Measurements from ENCODE around the gene VDR. TPM values are rescaled to one million over a fixed set of nuclear protein-coding genes. Genes with fewer than 3 reads are reported as not detected.

Gene VDR
- total RNA-seq, 6 experiments from 2014 or later = 8.4 to 14.8 (median 10.1) TPM

GRCh38 chr12:47835006-47835830 is 69.6 kb downstream of the VDR start:
- Mint-ChIP-seq H3K27ac (no peak overlapping the region), H3K4me3 (no peak overlapping the region), H3K9me3 (no peaks in the 10 kb centered on the region), H3K4me1 (ENCODE audit: low read depth) (peaks cover 18% of the 10 kb centered on the region; the same call in 1 of the 2 replicates), H3K36me3 (ENCODE audit: low read depth) (no peaks in the 10 kb centered on the region), H3K27me3 (ENCODE audit: insufficient read depth) (no peaks in the 10 kb centered on the region; the same call in 1 of the 2 replicates)
- DNase-seq = no peak
- TF ChIP-seq CTCF (IDR thresholded peaks at IDR 0.05) = no peak

GRCh38 chr12:47834199-47834903 is 70.4 kb downstream of the VDR start:
- Mint-ChIP-seq H3K27ac (no peak overlapping the region), H3K4me3 (no peak overlapping the region), H3K36me3 (ENCODE audit: low read depth) (no peaks in the 10 kb centered on the region), H3K27me3 (ENCODE audit: insufficient read depth) (no peaks in the 10 kb centered on the region; the same call in 1 of the 2 replicates), H3K4me1 (ENCODE audit: low read depth) (peaks cover 21% of the 10 kb centered on the region), H3K9me3 (no peaks in the 10 kb centered on the region)
- DNase-seq = no peak
- no peak for TF ChIP-seq CTCF (IDR thresholded peaks at IDR 0.05)

- Mint-ChIP-seq H3K27ac (no peak overlapping the region), H3K9me3 (no peaks in the 10 kb centered on the region), H3K36me3 (ENCODE audit: low read depth) (no peaks in the 10 kb centered on the region), H3K4me1 (ENCODE audit: low read depth) (peaks cover 28% of the 10 kb centered on the region), H3K27me3 (ENCODE audit: insufficient read depth) (no peaks in the 10 kb centered on the region; the same call in 1 of the 2 replicates), H3K4me3 (no peak overlapping the region)
- DNase-seq = no peak
- no peak for TF ChIP-seq CTCF (IDR thresholded peaks at IDR 0.05)
Measured at GRCh38 chr12:47833591-47834012, 71.2 kb downstream of the VDR start.

- no peaks in the 10 kb centered on the region for H3K9me3 Mint-ChIP-seq
- H3K27ac Mint-ChIP-seq = no peak overlapping the region
- TF ChIP-seq CTCF (IDR thresholded peaks at IDR 0.05) = no peak
- H3K4me1 Mint-ChIP-seq (ENCODE audit: low read depth) = peaks cover 32% of the 10 kb centered on the region
- no peaks in the 10 kb centered on the region for H3K36me3 Mint-ChIP-seq (ENCODE audit: low read depth)
- H3K4me3 Mint-ChIP-seq = no peak overlapping the region
- no peaks in the 10 kb centered on the region; the same call in 1 of the 2 replicates for H3K27me3 Mint-ChIP-seq (ENCODE audit: insufficient read depth)
- DNase-seq = no peak
Measured at GRCh38 chr12:47832263-47832933, 72.4 kb downstream of the VDR start.

- no peaks in the 10 kb centered on the region; the same call in 1 of the 2 replicates for H3K27me3 Mint-ChIP-seq (ENCODE audit: insufficient read depth)
- no peak for DNase-seq
- H3K4me3 Mint-ChIP-seq = no peak overlapping the region
- peak overlapping the region; percentile 86 for H3K27ac Mint-ChIP-seq
- no peaks in the 10 kb centered on the region for H3K9me3 Mint-ChIP-seq
- TF ChIP-seq CTCF (IDR thresholded peaks at IDR 0.05) = no peak
- peaks cover 48% of the 10 kb centered on the region for H3K4me1 Mint-ChIP-seq (ENCODE audit: low read depth)
- H3K36me3 Mint-ChIP-seq (ENCODE audit: low read depth) = no peaks in the 10 kb centered on the region
Measured at GRCh38 chr12:47829584-47829983, 75.2 kb downstream of the VDR start.
